Measurements from ENCODE around the gene ASIC1. TPM values are rescaled to one million over a fixed set of nuclear protein-coding genes. Genes with fewer than 3 reads are reported as not detected.

Gene ASIC1
- total and polyA plus RNA-seq, 2 of the 4 experiments (the other 2 are of a cell fraction): 1.6 to 9.9 TPM

DNA sequence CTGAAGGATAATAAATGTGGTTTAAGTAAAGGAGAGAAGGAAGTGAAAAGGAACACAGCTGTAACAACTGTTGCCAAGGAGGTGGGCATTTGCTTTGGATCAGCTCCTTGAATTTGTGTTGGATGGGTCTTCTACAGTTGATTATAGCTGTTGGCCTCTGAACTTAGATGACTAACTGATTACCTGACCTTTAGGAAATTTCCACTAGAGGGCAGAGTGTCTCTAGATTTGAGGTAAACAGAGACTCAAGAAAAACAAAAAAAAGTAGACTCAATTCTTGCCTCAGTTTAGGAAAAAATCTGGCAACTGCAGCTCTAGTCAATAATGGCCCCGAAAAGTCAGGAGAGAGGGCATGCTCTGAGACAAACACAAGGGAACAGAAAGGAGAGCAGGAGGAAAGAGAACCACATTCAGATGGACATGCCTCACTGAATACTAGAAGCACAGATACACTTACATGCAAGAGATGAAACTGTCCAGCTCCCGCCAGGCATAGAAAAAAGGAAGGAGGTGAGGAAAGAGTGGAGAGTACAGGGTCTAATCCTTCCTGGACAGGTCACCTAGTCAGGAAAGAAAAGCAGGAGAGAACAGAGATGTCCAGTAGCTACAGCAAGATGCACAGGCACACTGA, 75.2 kb downstream of the ASIC1 start:
- TF ChIP-seq RFX5 (IDR thresholded peaks at IDR 0.05; ENCODE audit: low read depth, low read length) (no peak), RAD21 (IDR thresholded peaks at IDR 0.05; ENCODE audit: low read length) (peak; percentile 55), SMC3 (IDR thresholded peaks at IDR 0.05; ENCODE audit: low read depth, low read length) (peak; percentile 69)
- TF ChIP-seq, protein P1, sequence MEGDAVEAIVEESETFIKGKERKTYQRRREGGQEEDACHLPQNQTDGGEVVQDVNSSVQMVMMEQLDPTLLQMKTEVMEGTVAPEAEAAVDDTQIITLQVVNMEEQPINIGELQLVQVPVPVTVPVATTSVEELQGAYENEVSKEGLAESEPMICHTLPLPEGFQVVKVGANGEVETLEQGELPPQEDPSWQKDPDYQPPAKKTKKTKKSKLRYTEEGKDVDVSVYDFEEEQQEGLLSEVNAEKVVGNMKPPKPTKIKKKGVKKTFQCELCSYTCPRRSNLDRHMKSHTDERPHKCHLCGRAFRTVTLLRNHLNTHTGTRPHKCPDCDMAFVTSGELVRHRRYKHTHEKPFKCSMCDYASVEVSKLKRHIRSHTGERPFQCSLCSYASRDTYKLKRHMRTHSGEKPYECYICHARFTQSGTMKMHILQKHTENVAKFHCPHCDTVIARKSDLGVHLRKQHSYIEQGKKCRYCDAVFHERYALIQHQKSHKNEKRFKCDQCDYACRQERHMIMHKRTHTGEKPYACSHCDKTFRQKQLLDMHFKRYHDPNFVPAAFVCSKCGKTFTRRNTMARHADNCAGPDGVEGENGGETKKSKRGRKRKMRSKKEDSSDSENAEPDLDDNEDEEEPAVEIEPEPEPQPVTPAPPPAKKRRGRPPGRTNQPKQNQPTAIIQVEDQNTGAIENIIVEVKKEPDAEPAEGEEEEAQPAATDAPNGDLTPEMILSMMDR (conservative IDR thresholded peaks at IDR 0.05; ENCODE audit: low read depth, low read length): peak; percentile 66
- TF ChIP-seq, protein P2, sequence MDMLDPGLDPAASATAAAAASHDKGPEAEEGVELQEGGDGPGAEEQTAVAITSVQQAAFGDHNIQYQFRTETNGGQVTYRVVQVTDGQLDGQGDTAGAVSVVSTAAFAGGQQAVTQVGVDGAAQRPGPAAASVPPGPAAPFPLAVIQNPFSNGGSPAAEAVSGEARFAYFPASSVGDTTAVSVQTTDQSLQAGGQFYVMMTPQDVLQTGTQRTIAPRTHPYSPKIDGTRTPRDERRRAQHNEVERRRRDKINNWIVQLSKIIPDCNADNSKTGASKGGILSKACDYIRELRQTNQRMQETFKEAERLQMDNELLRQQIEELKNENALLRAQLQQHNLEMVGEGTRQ (IDR thresholded peaks at IDR 0.05; ENCODE audit: low read depth, low read length): no peak
- no peak overlapping the region for H4K5ac ChIP-seq (ENCODE audit: low read depth, low read length)
- no peak overlapping the region for H2AK5ac ChIP-seq (ENCODE audit: low read depth, low read length)
- no peak overlapping the region for H3K18ac ChIP-seq (ENCODE audit: low read depth, low read length)
- H4K91ac ChIP-seq (ENCODE audit: insufficient read depth, low read depth, low read length): no peak overlapping the region
- no peak overlapping the region for H3K23ac ChIP-seq (ENCODE audit: low read depth, low read length)
- no peak overlapping the region for H2AK9ac ChIP-seq (replicated peaks; ENCODE audit: low read depth, low read length, poor library complexity)
- H3K14ac ChIP-seq (replicated peaks; ENCODE audit: low read depth, low read length): no peak overlapping the region
- peak overlapping the region; percentile 3; the same call in 1 of the 2 replicates for H3K27ac ChIP-seq (ENCODE audit: insufficient read depth, low read length)
- DNase-seq (peak; percentile 61), ATAC-seq (ENCODE audit: low read depth) (peak; percentile 62)
- no peak overlapping the region for H3K4me3 ChIP-seq (ENCODE audit: insufficient read depth, low read depth, low read length)
- peaks cover 17 to 40% of the 10 kb centered on the region in 2 experiments for H3K79me1 ChIP-seq (ENCODE audit: low read depth in 1 of 2, low read length in 2 of 2)
- no peaks in the 10 kb centered on the region for H3K27me3 ChIP-seq (ENCODE audit: control insufficient read depth, insufficient read depth, low read length)
- BruUV-seq (replicated peaks): no TSS peak
- H2BK120ac ChIP-seq (ENCODE audit: low read depth, low read length): no peak overlapping the region
- in situ Hi-C loops (cut with MboI; ENCODE audit: low sequenced_read_pairs) (no loop called here), intact Hi-C loops (cut with micrococcal nuclease) (loop anchor here (1.0 kb wide), 2 partner anchors 43 to 182 kb away; no protein-coding TSS in a partner anchor), dilution Hi-C loops (cut with HindIII; ENCODE audit: low sequenced_read_pairs, unreplicated experiment) (no loop called here)
- H2BK5ac ChIP-seq (ENCODE audit: low read depth, low read length, poor library complexity, severe bottlenecking): peak overlapping the region; percentile 9
- no peak overlapping the region for H2BK15ac ChIP-seq (ENCODE audit: low read depth, low read length)
- no peak overlapping the region for H2AFZ ChIP-seq (replicated peaks; ENCODE audit: low read length, poor library complexity)
- POLR2A ChIA-PET (ENCODE audit: unreplicated experiment): no interaction called here
- CTCF ChIA-PET: interaction anchor here (0.6 to 1.5 kb wide), 11 partner anchors 10 to 513 kb away, joined by 3 to 6 read pairs (median 4); no protein-coding TSS in a partner anchor
- H3K9me1 ChIP-seq (ENCODE audit: insufficient read depth, low read length): no peaks in the 10 kb centered on the region
- H3K9me3 ChIP-seq (ENCODE audit: control insufficient read depth, insufficient read depth, low read length): no peaks in the 10 kb centered on the region
- peaks cover 47% of the 10 kb centered on the region for H3K36me3 ChIP-seq (ENCODE audit: control insufficient read depth, insufficient read depth, low read length)
- peaks cover 1% of the 10 kb centered on the region; the same call in 1 of the 2 replicates for H4K20me1 ChIP-seq (ENCODE audit: insufficient read depth, low read length)
- H3K4me2 ChIP-seq (ENCODE audit: low read depth, low read length): no peak overlapping the region
- H3K56ac ChIP-seq (ENCODE audit: extremely low read depth, insufficient read depth, low read length): no peak overlapping the region
- H3K4ac ChIP-seq (ENCODE audit: low read depth, low read length): no peak overlapping the region
- peaks cover 3% of the 10 kb centered on the region for H3K4me1 ChIP-seq (ENCODE audit: control insufficient read depth, insufficient read depth, low read length)
- no peak overlapping the region for H2BK20ac ChIP-seq (ENCODE audit: low read depth, low read length)
- no peak overlapping the region for H3K9ac ChIP-seq (ENCODE audit: low read depth, low read length)
- WGBS, 2 experiments (ENCODE audit: extremely low coverage in 2 of 2, insufficient read length in 1 of 2): no CpG with 5 or more reads among the region's 2 CpGs
- no peak overlapping the region for H4K8ac ChIP-seq (ENCODE audit: low read depth in 2 of 2, low read length in 2 of 2)

Other genes starting within 250 kb of the ASIC1 start
- gene NCKAP5L, start 229.2 kb upstream of the ASIC1 start, total RNA-seq (2012; rRNA removed): 6.1 and 7.2 TPM in 2 replicates
- 14.4 and 16.4 TPM in 2 replicates for gene NCKAP5L, start 229.2 kb upstream of the ASIC1 start, polyA plus RNA-seq (2012; rRNA removed)
- gene BCDIN3D, start 214.5 kb upstream of the ASIC1 start, total RNA-seq (2012; rRNA removed): 2.3 and 2.5 TPM in 2 replicates
- gene BCDIN3D, start 214.5 kb upstream of the ASIC1 start, polyA plus RNA-seq (2012; rRNA removed): 1.7 and 2.3 TPM in 2 replicates
- gene FAIM2, start 153.7 kb upstream of the ASIC1 start, total RNA-seq (2012; rRNA removed): 0.72 and 0.83 TPM in 2 replicates
- gene FAIM2, start 153.7 kb upstream of the ASIC1 start, polyA plus RNA-seq (2012; rRNA removed): 5.0 and 5.3 TPM in 2 replicates
- gene AQP2, start 106.9 kb upstream of the ASIC1 start, total RNA-seq (2012; rRNA removed): not detected in 2 replicates
- gene AQP2, start 106.9 kb upstream of the ASIC1 start, polyA plus RNA-seq (2012; rRNA removed): not detected in 2 replicates
- gene AQP5, start 95.7 kb upstream of the ASIC1 start, total RNA-seq (2012; rRNA removed): not detected in 2 replicates
- gene AQP5, start 95.7 kb upstream of the ASIC1 start, polyA plus RNA-seq (2012; rRNA removed): not detected in 2 replicates
- gene AQP6, start 84.6 kb upstream of the ASIC1 start, total RNA-seq (2012; rRNA removed): not detected in 2 replicates
- not detected in 2 replicates for gene AQP6, start 84.6 kb upstream of the ASIC1 start, polyA plus RNA-seq (2012; rRNA removed)
- gene RACGAP1, start 32.1 kb upstream of the ASIC1 start, total RNA-seq (2012; rRNA removed): 93.9 and 110 TPM in 2 replicates
- gene RACGAP1, start 32.1 kb upstream of the ASIC1 start, polyA plus RNA-seq (2012; rRNA removed): 29.5 and 37.9 TPM in 2 replicates
- 28.1 TPM in 2 replicates for gene SMARCD1, start 27.7 kb downstream of the ASIC1 start, total RNA-seq (2012; rRNA removed)
- gene SMARCD1, start 27.7 kb downstream of the ASIC1 start, polyA plus RNA-seq (2012; rRNA removed): 43.9 and 47.9 TPM in 2 replicates
- gene GPD1, start 46.4 kb downstream of the ASIC1 start, total RNA-seq (2012; rRNA removed): 0.18 TPM in 1 of 2 replicates, not detected in the other
- 0.05 and 0.06 TPM in 2 replicates for gene GPD1, start 46.4 kb downstream of the ASIC1 start, polyA plus RNA-seq (2012; rRNA removed)
- 30.0 and 30.8 TPM in 2 replicates for gene COX14, start 54.6 kb downstream of the ASIC1 start, total RNA-seq (2012; rRNA removed)
- gene COX14, start 54.6 kb downstream of the ASIC1 start, polyA plus RNA-seq (2012; rRNA removed): 81.8 and 98.5 TPM in 2 replicates
- 40.3 and 47.5 TPM in 2 replicates for gene CERS5, start 109.8 kb downstream of the ASIC1 start, total RNA-seq (2012; rRNA removed)
- gene CERS5, start 109.8 kb downstream of the ASIC1 start, polyA plus RNA-seq (2012; rRNA removed): 58.7 and 60.3 TPM in 2 replicates
- 163 and 183 TPM in 2 replicates for gene LIMA1, start 225.9 kb downstream of the ASIC1 start, total RNA-seq (2012; rRNA removed)
- gene LIMA1, start 225.9 kb downstream of the ASIC1 start, polyA plus RNA-seq (2012; rRNA removed): 111 and 126 TPM in 2 replicates

Data from IMR-90 (cell line).